Activated CD4-positive, alpha-beta T cell treated with anti-CD3 and anti-CD28 coated beads for 36 hours (primary cell): ENCODE data around the gene DCDC2. TPM values are rescaled to one million over a fixed set of nuclear protein-coding genes. Genes with fewer than 3 reads are reported as not detected.
A peak's percentile ranks its signal among the peaks of the same experiment; 100 is the strongest.
"Not testable (repeated sequence)": the region's sequence is repeated elsewhere in the genome, so short reads cannot be mapped to it uniquely, and the experiment has no call there.

ENCODE experiments used
- ATAC-seq: fragments of 200-7000 bp; cut with Tn5 transposase; one replicate; pipeline ENCODE4 v1.10.0; 2021; ENCODE audit warnings: mild to moderate bottlenecking, moderate library complexity
- CTCF ChIA-PET: fragments of 350-600 bp; sonication (Branson Sonifier 250); formaldehyde crosslinking; loops from one replicate; lab custom pipeline; 2021; ENCODE audit warnings: antibody characterized with exemption; lab: Charles Lee
- POLR2A ChIA-PET: fragments of 350-600 bp; sonication (Branson Sonifier 250); formaldehyde crosslinking; loops from one replicate; lab custom pipeline; 2021; ENCODE audit warnings: antibody characterized with exemption, inconsistent platforms; lab: Charles Lee
- DNase-seq: peaks from one replicate; pipeline ENCODE4 v3.0.0-alpha.2; 2020
- H3K27ac Mint-ChIP-seq: one replicate; pipeline ENCODE4 v1.8.0; 2021; ENCODE audit warnings: mixed read lengths
- H3K27me3 Mint-ChIP-seq: one replicate; pipeline ENCODE4 v1.8.0; 2021; ENCODE audit warnings: mixed read lengths
- H3K36me3 Mint-ChIP-seq: one replicate; pipeline ENCODE4 v1.8.0; 2021; ENCODE audit warnings: low read depth, mixed read lengths
- H3K4me1 Mint-ChIP-seq: one replicate; pipeline ENCODE4 v1.8.0; 2021; ENCODE audit warnings: mixed read lengths
- H3K4me3 Mint-ChIP-seq: one replicate; pipeline ENCODE4 v1.8.0; 2021; ENCODE audit warnings: mild to moderate bottlenecking, moderate library complexity, mixed read lengths
- H3K9me3 Mint-ChIP-seq: one replicate; pipeline ENCODE4 v1.8.0; 2021; ENCODE audit warnings: low read depth, mixed read lengths
- intact Hi-C, 2 experiments: fragments of 100-400 bp; cut with DNase I in 1 of 2; cut with micrococcal nuclease in 1 of 2; formaldehyde crosslinking; loops; one replicate each; pipeline versions ENCODE4 v1.14.2 to v1.15.1; 2022 to 2024; cut with DNase I, micrococcal nuclease
- total RNA-seq, 2 experiments: library from RNA; stranded (reverse); gene quantifications; one replicate each; pipeline ENCODE4 v1.2.3, GENCODE V29; 2021

DCDC2 gene
- total RNA-seq, 2 experiments from 2014 or later: 0.23 TPM; not detected in 1

- Mint-ChIP-seq H3K9me3 (no peaks in the 10 kb centered on the region), H3K4me1 (peaks cover 6% of the 10 kb centered on the region), H3K36me3 (no peaks in the 10 kb centered on the region), H3K4me3 (no peak overlapping the region), H3K27me3 (peaks cover 9% of the 10 kb centered on the region), H3K27ac (no peak overlapping the region)
- DNase-seq (no peak), ATAC-seq (no peak)
- ChIA-PET CTCF (interaction anchor here (0.6 to 2.0 kb wide), 12 partner anchors 8 to 461 kb away, joined by 3 to 14 read pairs (median 6); partner anchors contain the start of gene MRS2), POLR2A (no interaction called here)
- intact Hi-C loops: loop anchor here (5.0 to 10.0 kb wide), 4 partner anchors 108 to 481 kb away; no protein-coding TSS in a partner anchor
Measured at GRCh38 chr6:24284006-24284405, 73.9 kb downstream of the DCDC2 start.

DNA sequence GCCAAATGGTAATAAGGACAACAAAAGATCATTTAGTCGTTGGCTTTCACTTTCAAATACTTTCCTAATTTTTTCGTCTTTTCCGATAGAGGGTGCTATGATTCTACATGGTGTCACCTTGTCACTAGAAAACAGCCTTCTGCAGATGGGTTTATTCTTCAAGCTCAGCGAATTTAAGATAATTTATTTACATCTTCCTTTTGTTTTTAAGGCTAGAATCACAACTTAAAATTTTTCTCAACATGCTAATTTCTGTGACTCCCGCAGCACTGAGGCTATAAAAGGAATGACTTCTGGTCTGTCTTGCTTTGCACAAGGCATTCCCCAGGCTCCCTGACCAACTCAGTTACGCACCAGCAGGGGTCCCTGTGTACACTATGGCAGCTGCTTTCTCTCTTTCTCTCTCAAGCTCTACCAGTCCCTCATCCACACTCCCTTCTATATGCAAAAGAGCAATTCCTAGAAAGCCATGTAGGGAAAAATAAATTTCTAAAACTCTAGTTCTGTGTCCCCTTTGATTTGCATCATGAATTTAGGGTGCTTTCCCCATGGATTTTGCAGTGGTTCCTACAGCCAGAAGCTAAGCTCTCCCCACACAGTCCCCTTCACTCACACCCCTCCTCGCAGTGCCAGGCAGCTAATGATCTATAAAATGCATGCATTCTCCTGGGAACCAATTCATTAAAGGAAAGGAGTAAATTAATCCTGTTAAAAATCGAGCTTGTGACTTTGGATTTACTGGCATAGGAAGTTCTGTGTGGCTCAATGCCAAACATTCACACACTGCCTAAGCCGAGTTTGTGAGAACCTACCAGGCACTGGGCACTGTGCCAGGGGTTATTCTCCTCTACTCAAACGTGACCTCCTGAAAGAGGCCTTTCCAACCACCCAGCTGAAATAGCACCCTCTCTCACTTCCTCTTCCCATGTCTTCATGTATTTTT is 74.5 kb downstream of the DCDC2 start:
- Mint-ChIP-seq H3K4me3 (no peak overlapping the region), H3K36me3 (no peaks in the 10 kb centered on the region), H3K27ac (no peak overlapping the region), H3K4me1 (peaks cover 6% of the 10 kb centered on the region), H3K9me3 (no peaks in the 10 kb centered on the region), H3K27me3 (peaks cover 12% of the 10 kb centered on the region)
- DNase-seq (peak; percentile 68), ATAC-seq (peak; percentile 89)
- ChIA-PET CTCF (interaction anchor here (0.6 to 2.0 kb wide), 25 partner anchors 9 to 462 kb away, joined by 3 to 14 read pairs (median 4); partner anchors contain the start of genes ALDH5A1 and MRS2), POLR2A (no interaction called here)
- intact Hi-C loops: loop anchor here (1.0 to 10.0 kb wide), 9 partner anchors 73 to 481 kb away; partner anchors contain the start of gene MRS2 (in 1 of the 2)

GRCh38 chr6:24274441-24275083 is 83.3 kb downstream of the DCDC2 start:
- Mint-ChIP-seq H3K36me3 (no peaks in the 10 kb centered on the region), H3K4me1 (no peaks in the 10 kb centered on the region), H3K9me3 (no peaks in the 10 kb centered on the region), H3K27ac (no peak overlapping the region), H3K4me3 (no peak overlapping the region), H3K27me3 (peaks cover 14% of the 10 kb centered on the region)
- CTCF ChIA-PET: interaction anchor here (0.7 to 1.9 kb wide), 9 partner anchors 9 to 272 kb away, joined by 3 to 8 read pairs (median 3); no protein-coding TSS in a partner anchor
- intact Hi-C loops: loop anchor here in 1 of 2 experiments (5.0 kb wide), 1 partner anchor 212 kb away; no protein-coding TSS in a partner anchor
- DNase-seq: no peak
- POLR2A ChIA-PET: no interaction called here
- no peak for ATAC-seq

DNA sequence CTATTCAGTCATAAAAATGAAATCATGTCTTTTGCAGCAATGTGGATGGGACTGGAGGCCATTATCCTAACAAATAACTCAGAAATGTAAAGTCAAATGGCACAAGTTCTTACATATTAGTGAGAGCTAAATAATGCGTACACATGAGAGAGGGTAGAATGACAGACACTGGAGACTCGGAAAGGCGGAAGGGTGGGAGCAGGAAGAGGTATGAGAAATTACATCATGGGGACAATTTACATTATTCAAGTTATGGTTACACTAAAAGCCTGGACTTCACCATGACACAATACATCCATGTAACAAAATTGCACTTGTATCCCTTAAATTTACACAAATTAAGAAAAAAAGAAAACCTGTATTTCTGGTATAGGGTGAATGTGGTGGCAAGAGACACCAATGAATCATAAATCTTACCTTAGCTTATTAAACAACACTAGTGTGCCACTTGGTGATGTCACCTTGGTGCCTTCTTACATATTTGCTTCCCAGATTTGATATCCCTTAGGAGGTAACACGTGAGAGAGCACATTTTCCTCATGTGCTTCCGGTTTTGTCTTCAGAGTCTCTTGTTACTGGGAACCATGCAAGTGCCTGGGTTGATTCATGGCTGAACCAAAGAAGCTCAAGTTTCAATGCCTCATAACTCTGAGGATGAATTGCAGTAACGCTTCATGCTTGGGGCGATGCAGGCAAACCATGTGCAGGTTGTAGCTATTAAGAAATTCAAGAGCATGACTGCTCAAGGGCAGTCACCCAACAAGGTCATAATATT is 84.6 kb downstream of the DCDC2 start:
- intact Hi-C loops: no loop called here
- H3K4me1 Mint-ChIP-seq: no peaks in the 10 kb centered on the region
- no peaks in the 10 kb centered on the region for H3K9me3 Mint-ChIP-seq
- H3K27ac Mint-ChIP-seq: no peak overlapping the region
- H3K36me3 Mint-ChIP-seq: no peaks in the 10 kb centered on the region
- ATAC-seq (no peak), DNase-seq (no peak)
- CTCF ChIA-PET: interaction anchor here (1.9 kb wide), 1 partner anchor 10 kb away, joined by 8 read pairs; no protein-coding TSS in a partner anchor
- H3K4me3 Mint-ChIP-seq: no peak overlapping the region
- peaks cover 9% of the 10 kb centered on the region for H3K27me3 Mint-ChIP-seq
- POLR2A ChIA-PET: no interaction called here

DNA sequence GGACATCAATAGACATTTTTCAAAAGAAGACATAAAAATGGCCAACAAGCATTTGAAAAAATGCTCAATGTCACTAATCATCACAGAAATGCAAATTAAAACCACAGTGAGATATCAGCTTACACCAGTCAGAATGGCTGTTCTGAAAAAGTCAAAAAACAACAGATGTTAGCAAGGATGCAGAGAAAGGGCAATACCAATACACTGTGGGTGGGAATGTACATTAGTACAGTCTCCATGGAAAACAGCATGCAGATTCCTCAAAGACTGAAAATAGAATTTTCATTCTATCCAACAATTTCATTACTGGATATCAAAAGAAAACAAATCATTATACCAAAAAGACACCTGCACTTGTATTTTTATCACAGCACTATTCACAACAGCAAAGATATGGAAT is 85.3 kb downstream of the DCDC2 start:
- Mint-ChIP-seq H3K4me1 (no peaks in the 10 kb centered on the region), H3K36me3 (no peaks in the 10 kb centered on the region), H3K27ac (no peak overlapping the region), H3K27me3 (peaks cover 7% of the 10 kb centered on the region), H3K4me3 (no peak overlapping the region), H3K9me3 (no peaks in the 10 kb centered on the region)
- CTCF ChIA-PET: no interaction called here
- no peak for ATAC-seq
- no peak for DNase-seq
- POLR2A ChIA-PET: no interaction called here
- intact Hi-C loops: no loop called here

DNA sequence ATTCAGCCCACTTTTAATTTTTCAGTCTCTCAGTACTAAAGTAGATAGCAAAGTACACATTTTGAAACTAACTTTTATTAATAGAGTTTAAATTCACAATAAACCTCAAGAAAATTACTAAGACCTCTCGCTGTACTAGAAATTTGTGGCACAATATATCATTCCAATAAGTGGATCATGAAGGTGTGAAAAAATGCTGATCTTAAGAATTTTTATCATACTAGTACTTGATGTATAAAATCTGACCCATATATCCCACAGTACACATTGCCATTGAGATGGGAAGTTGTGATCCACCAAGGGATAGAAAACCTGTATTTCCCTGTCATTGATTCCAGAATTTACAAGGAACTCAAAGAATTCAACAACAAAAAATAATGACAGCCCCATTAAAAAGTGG is 85.7 kb downstream of the DCDC2 start:
- Mint-ChIP-seq H3K27ac (no peak overlapping the region), H3K4me3 (no peak overlapping the region), H3K4me1 (no peaks in the 10 kb centered on the region), H3K36me3 (no peaks in the 10 kb centered on the region), H3K27me3 (peaks cover 4% of the 10 kb centered on the region), H3K9me3 (no peaks in the 10 kb centered on the region)
- intact Hi-C loops: no loop called here
- DNase-seq: no peak
- POLR2A ChIA-PET: no interaction called here
- no peak for ATAC-seq
- CTCF ChIA-PET: interaction anchor here (0.6 kb wide), 1 partner anchor 16 kb away, joined by 3 read pairs; no protein-coding TSS in a partner anchor

DNA sequence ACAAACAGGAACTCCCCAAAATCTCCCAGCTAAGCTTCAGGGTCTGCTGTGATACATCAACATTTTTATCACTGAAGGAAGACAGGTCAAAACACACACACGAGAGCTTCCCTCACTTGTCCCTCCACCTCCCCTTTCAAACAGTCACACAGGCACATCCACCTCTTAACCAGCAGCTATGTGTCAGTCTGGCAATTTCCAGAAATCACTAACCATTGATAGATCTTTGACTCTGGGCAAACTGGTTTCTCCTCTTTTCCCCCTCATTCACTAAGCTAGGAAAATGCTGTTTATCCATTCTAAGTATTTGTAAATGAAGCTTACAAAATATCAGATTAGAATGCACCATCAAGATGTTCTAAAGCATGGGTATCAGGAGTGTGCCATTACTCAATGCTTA is 87.8 kb downstream of the DCDC2 start:
- DNase-seq (no peak), ATAC-seq (no peak)
- no peak overlapping the region for H3K4me3 Mint-ChIP-seq
- no peak overlapping the region for H3K27ac Mint-ChIP-seq
- H3K9me3 Mint-ChIP-seq: no peaks in the 10 kb centered on the region
- ChIA-PET POLR2A (no interaction called here), CTCF (interaction anchor here (1.9 kb wide), 1 partner anchor 13 kb away, joined by 5 read pairs; no protein-coding TSS in a partner anchor)
- no peaks in the 10 kb centered on the region for H3K4me1 Mint-ChIP-seq
- intact Hi-C loops: no loop called here
- H3K36me3 Mint-ChIP-seq: no peaks in the 10 kb centered on the region
- H3K27me3 Mint-ChIP-seq: peaks cover 4% of the 10 kb centered on the region

GRCh38 chr6:24258214-24258613 is 99.6 kb downstream of the DCDC2 start:
- H3K27ac Mint-ChIP-seq, H3K36me3 Mint-ChIP-seq, ATAC-seq, H3K4me3 Mint-ChIP-seq, H3K9me3 Mint-ChIP-seq, POLR2A ChIA-PET, intact Hi-C loops, DNase-seq: not testable (repeated sequence)
- CTCF ChIA-PET: interaction anchor here (0.6 to 1.5 kb wide), 3 partner anchors 9 to 32 kb away, joined by 3 to 4 read pairs (median 3); no protein-coding TSS in a partner anchor
- peaks cover 10% of the 10 kb centered on the region for H3K4me1 Mint-ChIP-seq
- H3K27me3 Mint-ChIP-seq: peaks cover 26% of the 10 kb centered on the region

DNA sequence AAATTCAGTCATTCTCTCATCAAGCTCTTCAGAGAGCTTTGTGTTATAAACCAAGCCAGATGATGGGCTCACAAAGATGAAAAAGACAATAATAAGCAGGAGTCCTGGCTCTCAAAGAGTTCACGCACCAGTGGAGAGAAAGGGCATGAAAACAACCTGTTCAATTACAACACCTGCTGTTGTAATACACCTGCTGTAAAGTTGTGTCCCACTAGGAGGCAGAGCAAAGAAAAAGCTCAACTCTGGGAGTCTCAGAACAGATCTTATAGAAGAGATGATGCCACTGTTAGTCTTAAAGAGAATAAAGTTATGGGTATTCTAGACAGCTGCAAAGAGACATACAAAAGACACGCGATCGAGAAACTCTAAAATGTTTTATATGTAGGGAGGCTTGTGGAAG is 100.6 kb downstream of the DCDC2 start:
- intact Hi-C loops: no loop called here
- DNase-seq: no peak
- Mint-ChIP-seq H3K9me3 (peaks cover 9% of the 10 kb centered on the region), H3K4me1 (peaks cover 10% of the 10 kb centered on the region), H3K4me3 (no peak overlapping the region), H3K36me3 (no peaks in the 10 kb centered on the region), H3K27ac (no peak overlapping the region), H3K27me3 (peaks cover 21% of the 10 kb centered on the region)
- no peak for ATAC-seq
- POLR2A ChIA-PET: no interaction called here
- CTCF ChIA-PET: interaction anchor here (1.5 to 1.7 kb wide), 2 partner anchors 33 to 102 kb away, joined by 4 to 5 read pairs; no protein-coding TSS in a partner anchor

GRCh38 chr6:24255676-24256075 is 102.2 kb downstream of the DCDC2 start:
- H3K4me3 Mint-ChIP-seq: no peak overlapping the region
- no peak for DNase-seq
- peaks cover 10% of the 10 kb centered on the region for H3K4me1 Mint-ChIP-seq
- ATAC-seq: peak; percentile 95
- H3K36me3 Mint-ChIP-seq: no peaks in the 10 kb centered on the region
- POLR2A ChIA-PET: no interaction called here
- no peak overlapping the region for H3K27ac Mint-ChIP-seq
- H3K27me3 Mint-ChIP-seq: peaks cover 19% of the 10 kb centered on the region
- intact Hi-C loops: no loop called here
- CTCF ChIA-PET: no interaction called here
- H3K9me3 Mint-ChIP-seq: peaks cover 10% of the 10 kb centered on the region
